T-helper 2 cell (primary cell): Measurements from ENCODE around the gene ZBTB44.
"Not testable (repeated sequence)": the region's sequence is repeated elsewhere in the genome, so short reads cannot be mapped to it uniquely, and the experiment has no call there.

Experiments used
- DNase-seq, 5 experiments: peaks; one replicate each; pipeline versions ENCODE4 v3.0.0 to v3.0.0-alpha.2; 2012 to 2022
- total RNA-seq, 2 donors: gene quantifications; one replicate each; lab custom pipeline; 2026; lab: John Stamatoyannopoulos, UW

Gene ZBTB44
- 41.8 to 70.2 reads per million in 2 donors for total RNA-seq

- DNase-seq: peak; percentile 82 to 93 (median 84)
Observed at GRCh38 chr11:130314750-130315285, at the start of gene ZBTB44. TSS of gene ZBTB44 (minus strand) at chr11:130314917. CDS start at chr11:130261873, 53,044 bp downstream.

- DNase-seq: no peak
Observed at GRCh38 chr11:130359419-130359818, 44.7 kb upstream of the ZBTB44 start.

GRCh38 chr11:130358398-130358797 is 43.7 kb upstream of the ZBTB44 start:
- DNase-seq: no peak

GRCh38 chr11:130347261-130347660 is 32.5 kb upstream of the ZBTB44 start:
- no peak for DNase-seq

GRCh38 chr11:130344841-130345240 is 30.1 kb upstream of the ZBTB44 start:
- DNase-seq: no peak

GRCh38 chr11:130340671-130341319 is 26.1 kb upstream of the ZBTB44 start:
- peak in 2 of 5 experiments; percentile 74 to 83 for DNase-seq

- DNase-seq: no peak
Observed at GRCh38 chr11:130338667-130339066, 23.9 kb upstream of the ZBTB44 start.

- DNase-seq: no peak
Observed at GRCh38 chr11:130337281-130338089, 22.8 kb upstream of the ZBTB44 start.

- DNase-seq: not testable (repeated sequence)
Observed at GRCh38 chr11:130331397-130331796, 16.7 kb upstream of the ZBTB44 start.

GRCh38 chr11:130330101-130330684 is 15.5 kb upstream of the ZBTB44 start:
- no peak for DNase-seq

- DNase-seq: no peak
Observed at GRCh38 chr11:130328420-130328819, 13.7 kb upstream of the ZBTB44 start.

GRCh38 chr11:130327716-130328115 is 13.0 kb upstream of the ZBTB44 start:
- no peak for DNase-seq

- no peak for DNase-seq
Observed at GRCh38 chr11:130325691-130326090, 11.0 kb upstream of the ZBTB44 start.

- DNase-seq: no peak
Observed at GRCh38 chr11:130323452-130324450, 9.0 kb upstream of the ZBTB44 start.

GRCh38 chr11:130322126-130322525 is 7.4 kb upstream of the ZBTB44 start:
- no peak for DNase-seq

- DNase-seq: no peak
Observed at GRCh38 chr11:130318031-130318673, 3.4 kb upstream of the ZBTB44 start.

GRCh38 chr11:130315354-130315970 is 745 bp upstream of the ZBTB44 start:
- DNase-seq: peak; percentile 13 to 80 (median 31)

GRCh38 chr11:130314184-130314749 is 450 bp downstream of the ZBTB44 start:
- peak; percentile 55 to 85 (median 64) for DNase-seq

- peak in 1 of 5 experiments; percentile 36 for DNase-seq
Observed at GRCh38 chr11:130313383-130314183, 1.1 kb downstream of the ZBTB44 start.

GRCh38 chr11:130312046-130312445 is 2.7 kb downstream of the ZBTB44 start:
- no peak for DNase-seq
